ENCODE results near the gene RAD51B. TPM values are rescaled to one million over a fixed set of nuclear protein-coding genes. Genes with fewer than 3 reads are reported as not detected.

The RAD51B gene
- total RNA-seq, 1 experiment from 2014 or later = 10.8 TPM

DNA sequence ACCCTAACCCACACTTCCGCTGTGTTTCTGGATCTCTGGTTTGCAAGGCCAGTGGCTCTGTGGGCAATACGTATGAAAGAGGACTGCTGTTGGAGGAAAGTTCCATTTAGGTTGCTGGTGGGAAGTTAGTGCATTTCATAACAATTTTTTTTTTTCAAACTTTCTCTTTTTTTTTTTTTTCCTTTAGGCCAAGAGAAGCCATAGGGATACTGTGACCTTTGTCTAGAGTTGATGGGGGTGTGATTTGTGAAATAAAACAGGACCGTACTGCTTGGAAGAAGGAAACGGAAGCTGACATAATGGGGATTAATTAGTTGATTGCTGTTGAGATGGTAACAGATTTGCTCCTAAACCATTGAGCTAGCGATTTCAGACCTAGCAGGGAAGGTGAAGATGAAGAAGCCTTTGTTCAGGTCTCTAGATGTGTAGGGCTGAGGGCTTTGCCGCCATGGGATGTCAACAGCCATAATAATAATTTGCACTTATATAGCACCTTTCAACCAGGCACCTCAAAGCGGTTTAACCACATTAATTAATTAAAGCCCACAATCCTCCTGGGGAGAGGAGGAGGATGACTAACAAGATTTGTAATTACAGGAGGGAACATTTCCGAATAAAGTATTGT lies 658.0 kb downstream of the RAD51B start:
- ATAC-seq = no peak
- no peaks in the 10 kb centered on the region for H4K20me1 ChIP-seq (ENCODE audit: low read length)
- BruUV-seq (replicated peaks) = no TSS peak
- TF ChIP-seq, protein P1, sequence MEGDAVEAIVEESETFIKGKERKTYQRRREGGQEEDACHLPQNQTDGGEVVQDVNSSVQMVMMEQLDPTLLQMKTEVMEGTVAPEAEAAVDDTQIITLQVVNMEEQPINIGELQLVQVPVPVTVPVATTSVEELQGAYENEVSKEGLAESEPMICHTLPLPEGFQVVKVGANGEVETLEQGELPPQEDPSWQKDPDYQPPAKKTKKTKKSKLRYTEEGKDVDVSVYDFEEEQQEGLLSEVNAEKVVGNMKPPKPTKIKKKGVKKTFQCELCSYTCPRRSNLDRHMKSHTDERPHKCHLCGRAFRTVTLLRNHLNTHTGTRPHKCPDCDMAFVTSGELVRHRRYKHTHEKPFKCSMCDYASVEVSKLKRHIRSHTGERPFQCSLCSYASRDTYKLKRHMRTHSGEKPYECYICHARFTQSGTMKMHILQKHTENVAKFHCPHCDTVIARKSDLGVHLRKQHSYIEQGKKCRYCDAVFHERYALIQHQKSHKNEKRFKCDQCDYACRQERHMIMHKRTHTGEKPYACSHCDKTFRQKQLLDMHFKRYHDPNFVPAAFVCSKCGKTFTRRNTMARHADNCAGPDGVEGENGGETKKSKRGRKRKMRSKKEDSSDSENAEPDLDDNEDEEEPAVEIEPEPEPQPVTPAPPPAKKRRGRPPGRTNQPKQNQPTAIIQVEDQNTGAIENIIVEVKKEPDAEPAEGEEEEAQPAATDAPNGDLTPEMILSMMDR (conservative IDR thresholded peaks at IDR 0.05; ENCODE audit: low read depth, low read length) = no peak
- TF ChIP-seq EZH2 (IDR thresholded peaks at IDR 0.05; ENCODE audit: low read length, unreplicated experiment) = no peak
- TF ChIP-seq EZH2phosphoT487 (IDR thresholded peaks at IDR 0.05; ENCODE audit: borderline replicate concordance, low read length) = no peak
- intact Hi-C loops (cut with micrococcal nuclease) = no loop called here
- no peaks in the 10 kb centered on the region for H3K79me2 ChIP-seq (ENCODE audit: low read length)
- H3K4me3 ChIP-seq (ENCODE audit: low read length) = no peak overlapping the region
- H3K9me3 ChIP-seq (ENCODE audit: low read length) = no peaks in the 10 kb centered on the region
- no peak overlapping the region for H3K27ac ChIP-seq (ENCODE audit: low read length)
- ChIA-PET CTCF (no interaction called here), POLR2A (ENCODE audit: unreplicated experiment) (no interaction called here)
- no peak overlapping the region for H3K4me2 ChIP-seq (ENCODE audit: low read length)
- H3K9ac ChIP-seq (ENCODE audit: low read length) = no peak overlapping the region
- no peaks in the 10 kb centered on the region for H3K9me2 ChIP-seq (replicated peaks; ENCODE audit: low read length)
- H2AFZ ChIP-seq (ENCODE audit: low read length) = no peak overlapping the region
- H3K4me1 ChIP-seq (ENCODE audit: insufficient read depth, low read length) = peaks cover 28% of the 10 kb centered on the region
- DNase-seq = no peak
- H3K36me3 ChIP-seq (ENCODE audit: low read depth, low read length) = no peaks in the 10 kb centered on the region
- no peaks in the 10 kb centered on the region for H3K27me3 ChIP-seq (ENCODE audit: low read length)
- no peaks in the 10 kb centered on the region for H3F3A ChIP-seq (ENCODE audit: low read length, unreplicated experiment)

DNA sequence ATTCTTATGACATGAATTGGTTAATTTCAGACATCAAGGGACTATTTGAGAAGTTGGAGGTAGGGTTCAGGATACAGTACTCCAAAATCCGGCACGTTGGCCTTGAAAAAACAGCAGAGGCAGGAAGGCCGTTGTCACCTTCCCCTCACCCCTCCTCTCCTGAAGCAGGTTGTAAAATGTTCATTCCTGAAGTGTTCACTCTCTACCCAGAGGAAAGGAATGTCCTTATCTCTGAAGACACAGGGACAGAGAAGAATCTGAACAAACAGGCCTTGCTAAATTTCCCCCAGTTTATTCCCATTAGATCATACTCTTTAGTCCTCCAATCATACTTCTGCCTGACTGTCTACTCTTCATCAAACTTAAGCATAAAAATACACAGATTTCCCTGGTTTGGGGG lies 659.7 kb downstream of the RAD51B start:
- Histone ChIP-seq H3K27ac (ENCODE audit: low read length) (no peak overlapping the region), H3K4me2 (ENCODE audit: low read length) (no peak overlapping the region), H3K79me2 (ENCODE audit: low read length) (no peaks in the 10 kb centered on the region), H3K36me3 (ENCODE audit: low read depth, low read length) (no peaks in the 10 kb centered on the region), H2AFZ (ENCODE audit: low read length) (no peak overlapping the region), H4K20me1 (ENCODE audit: low read length) (no peaks in the 10 kb centered on the region), H3K4me1 (ENCODE audit: insufficient read depth, low read length) (peaks cover 28% of the 10 kb centered on the region), H3F3A (ENCODE audit: low read length, unreplicated experiment) (no peaks in the 10 kb centered on the region), H3K27me3 (ENCODE audit: low read length) (no peaks in the 10 kb centered on the region), H3K9me3 (ENCODE audit: low read length) (no peaks in the 10 kb centered on the region), H3K9ac (ENCODE audit: low read length) (no peak overlapping the region), H3K9me2 (replicated peaks; ENCODE audit: low read length) (no peaks in the 10 kb centered on the region), H3K4me3 (ENCODE audit: low read length) (no peak overlapping the region)
- no peak for TF ChIP-seq EZH2phosphoT487 (IDR thresholded peaks at IDR 0.05; ENCODE audit: borderline replicate concordance, low read length)
- ChIA-PET POLR2A (ENCODE audit: unreplicated experiment) (no interaction called here), CTCF (no interaction called here)
- intact Hi-C loops (cut with micrococcal nuclease) = no loop called here
- DNase-seq (peak; percentile 40), ATAC-seq (no peak)
- no TSS peak for BruUV-seq (replicated peaks)

DNA sequence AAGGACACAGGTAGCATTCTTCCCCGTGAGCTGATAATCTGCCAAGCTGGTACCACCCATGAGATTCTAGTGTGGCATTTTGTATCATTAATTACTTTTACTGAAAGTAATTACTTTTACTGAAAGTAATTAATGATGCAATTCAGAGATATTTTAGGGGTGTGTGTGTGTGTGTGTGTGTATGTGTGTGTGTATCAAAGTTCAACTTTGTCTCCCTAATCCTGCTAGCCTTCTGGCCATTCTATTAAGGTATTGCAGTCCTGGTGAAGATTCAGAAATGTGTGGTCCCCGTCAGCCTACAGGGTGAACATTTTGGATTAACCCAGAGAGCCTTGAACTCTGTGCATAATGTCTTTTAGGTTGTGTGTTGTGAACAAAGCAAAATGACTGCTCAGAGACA lies 662.4 kb downstream of the RAD51B start:
- no peaks in the 10 kb centered on the region for H3K36me3 ChIP-seq (ENCODE audit: low read depth, low read length)
- no peaks in the 10 kb centered on the region for H3K79me2 ChIP-seq (ENCODE audit: low read length)
- no peak overlapping the region for H3K27ac ChIP-seq (ENCODE audit: low read length)
- TF ChIP-seq EZH2 (IDR thresholded peaks at IDR 0.05; ENCODE audit: low read length, unreplicated experiment) (no peak), EZH2phosphoT487 (IDR thresholded peaks at IDR 0.05; ENCODE audit: borderline replicate concordance, low read length) (no peak)
- TF ChIP-seq, protein P1 (conservative IDR thresholded peaks at IDR 0.05; ENCODE audit: low read depth, low read length) = no peak
- H3K9ac ChIP-seq (ENCODE audit: low read length) = no peak overlapping the region
- peaks cover 9% of the 10 kb centered on the region for H3K4me1 ChIP-seq (ENCODE audit: insufficient read depth, low read length)
- no TSS peak for BruUV-seq (replicated peaks)
- ChIA-PET POLR2A (ENCODE audit: unreplicated experiment) (no interaction called here), CTCF (no interaction called here)
- no peak for ATAC-seq
- H3K27me3 ChIP-seq (ENCODE audit: low read length) = no peaks in the 10 kb centered on the region
- no peaks in the 10 kb centered on the region for H3F3A ChIP-seq (ENCODE audit: low read length, unreplicated experiment)
- no peaks in the 10 kb centered on the region for H4K20me1 ChIP-seq (ENCODE audit: low read length)
- H3K4me2 ChIP-seq (ENCODE audit: low read length) = no peak overlapping the region
- DNase-seq = no peak
- H2AFZ ChIP-seq (ENCODE audit: low read length) = no peak overlapping the region
- H3K9me3 ChIP-seq (ENCODE audit: low read length) = no peaks in the 10 kb centered on the region
- intact Hi-C loops (cut with micrococcal nuclease) = no loop called here
- H3K9me2 ChIP-seq (replicated peaks; ENCODE audit: low read length) = no peaks in the 10 kb centered on the region
- H3K4me3 ChIP-seq (ENCODE audit: low read length) = no peak overlapping the region

All from PC-3 (cell line).